GM19324 (cell line): ENCODE measurements around the gene AGO4.
"Not testable (repeated sequence)": the region's sequence is repeated elsewhere in the genome, so short reads cannot be mapped to it uniquely, and the experiment has no call there.

Experiments used
- ATAC-seq: cut with Tn5 transposase; IDR thresholded peaks from one replicate; pipeline ENCODE4 v1.9.1; 2021; ENCODE audit warnings: mild to moderate bottlenecking, moderate library complexity; ENCODE audit not compliant: unreplicated experiment, low FRiP score

Gene AGO4

GRCh38 chr1:35807614-35808449, at the start of gene AGO4:
AGO4 (plus strand) TSS chr1:35808016; CDS start chr1:35808417, 401 bp downstream.
- no peak for ATAC-seq

GRCh38 chr1:35762141-35762540, 45.7 kb upstream of the AGO4 start:
- ATAC-seq: no peak

- no peak for ATAC-seq
Measured at GRCh38 chr1:35763201-35763600, 44.6 kb upstream of the AGO4 start.

- ATAC-seq: no peak
Measured at GRCh38 chr1:35764283-35764682, 43.5 kb upstream of the AGO4 start.

GRCh38 chr1:35768350-35769187, 39.2 kb upstream of the AGO4 start:
- no peak for ATAC-seq

- peak; percentile 84 for ATAC-seq
Measured at GRCh38 chr1:35769188-35769758, 38.5 kb upstream of the AGO4 start.

- no peak for ATAC-seq
Measured at GRCh38 chr1:35773711-35774110, 34.1 kb upstream of the AGO4 start.

GRCh38 chr1:35776172-35776571, 31.6 kb upstream of the AGO4 start:
- not testable (repeated sequence) for ATAC-seq

- no peak for ATAC-seq
Measured at GRCh38 chr1:35777109-35777508, 30.7 kb upstream of the AGO4 start.

GRCh38 chr1:35783055-35783583, 24.7 kb upstream of the AGO4 start:
- no peak for ATAC-seq

- not testable (repeated sequence) for ATAC-seq
Measured at GRCh38 chr1:35784364-35784763, 23.5 kb upstream of the AGO4 start.

GRCh38 chr1:35788139-35788538, 19.7 kb upstream of the AGO4 start:
- no peak for ATAC-seq

- no peak for ATAC-seq
Measured at GRCh38 chr1:35790670-35791069, 17.1 kb upstream of the AGO4 start.

GRCh38 chr1:35795295-35795694, 12.5 kb upstream of the AGO4 start:
- ATAC-seq: no peak

GRCh38 chr1:35797380-35797779, 10.4 kb upstream of the AGO4 start:
- ATAC-seq: no peak

- ATAC-seq: not testable (repeated sequence)
Measured at GRCh38 chr1:35798019-35798418, 9.8 kb upstream of the AGO4 start.

GRCh38 chr1:35800167-35800887, 7.5 kb upstream of the AGO4 start:
- ATAC-seq: not testable (repeated sequence)

GRCh38 chr1:35808450-35809113, 766 bp downstream of the AGO4 start:
- no peak for ATAC-seq
